GM18520 (cell line): ENCODE data around the gene DEDD2.

Experiments used
- ATAC-seq: cut with Tn5 transposase; IDR thresholded peaks from one replicate; pipeline ENCODE4 v1.9.1; 2021; ENCODE audit not compliant: unreplicated experiment

Gene DEDD2

DNA sequence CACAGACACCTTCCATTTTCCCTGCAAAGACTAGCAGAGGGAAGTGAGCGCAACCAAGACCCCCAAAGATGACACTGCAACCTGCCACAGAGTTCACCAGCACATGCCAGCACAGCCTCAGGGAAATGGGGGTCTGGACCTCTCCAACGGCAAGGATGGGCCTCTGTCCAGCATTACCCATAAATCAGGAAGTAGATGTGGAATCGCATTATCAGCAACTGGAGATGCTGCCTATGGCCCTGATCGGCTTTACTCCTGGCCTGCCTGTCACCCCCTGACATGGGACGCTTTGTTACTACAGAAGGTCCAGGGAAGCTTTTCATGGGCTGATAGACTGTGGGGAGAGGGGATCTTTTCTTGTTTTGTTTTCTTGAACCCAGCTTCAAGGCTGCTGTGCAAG is 43.8 kb downstream of the DEDD2 start:
- ATAC-seq: no peak

GRCh38 chr19:42172261-42172660 is 45.2 kb downstream of the DEDD2 start:
- no peak for ATAC-seq

DNA sequence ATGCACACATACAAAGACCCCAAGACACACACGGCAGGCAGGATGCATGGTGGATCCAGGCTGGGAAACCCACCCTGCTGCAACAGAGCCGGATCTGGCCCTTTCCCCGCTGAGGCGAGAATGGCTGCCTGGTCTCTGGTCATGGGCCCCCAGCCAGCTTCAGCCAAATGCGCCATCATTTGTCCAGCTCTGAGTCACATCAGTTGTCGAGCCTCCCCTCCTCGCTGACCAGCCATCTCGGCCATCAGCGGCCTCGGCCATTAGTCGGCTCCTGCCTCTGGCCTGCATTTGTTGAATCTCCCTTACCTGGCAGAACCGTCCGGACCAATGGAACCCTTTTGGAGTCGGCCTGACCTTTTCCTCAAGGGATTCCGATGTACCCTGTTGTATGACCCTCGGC is 46.8 kb downstream of the DEDD2 start:
- no peak for ATAC-seq

GRCh38 chr19:42169486-42170413 is 47.7 kb downstream of the DEDD2 start:
- ATAC-seq: no peak

- no peak for ATAC-seq
These were observed 49.3 kb downstream of the DEDD2 start for GRCh38 chr19:42168206-42168605.

DNA sequence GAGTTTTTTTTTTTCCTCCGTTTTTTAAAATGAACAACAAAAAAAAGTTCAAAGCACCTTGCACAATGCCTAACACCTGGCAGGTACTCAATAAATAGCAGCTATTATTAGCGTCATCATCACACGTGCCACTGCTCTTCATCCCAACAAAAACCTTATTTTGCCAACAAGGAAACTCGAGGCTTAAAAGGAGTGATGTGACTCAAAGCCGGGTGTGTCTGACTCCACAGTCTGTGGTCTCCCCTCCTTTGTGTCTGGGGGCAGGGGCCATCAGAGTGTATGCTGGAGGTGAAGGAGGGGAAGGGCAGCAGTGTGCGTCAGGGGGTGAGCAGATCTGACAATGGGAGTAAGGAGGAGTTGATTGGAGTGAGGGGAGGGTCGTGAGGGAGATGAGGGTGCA is 51.2 kb downstream of the DEDD2 start:
- no peak for ATAC-seq

GRCh38 chr19:42165146-42165545 is 52.3 kb downstream of the DEDD2 start:
- no peak for ATAC-seq

- no peak for ATAC-seq
These were observed 55.7 kb downstream of the DEDD2 start for GRCh38 chr19:42161616-42162263.

DNA sequence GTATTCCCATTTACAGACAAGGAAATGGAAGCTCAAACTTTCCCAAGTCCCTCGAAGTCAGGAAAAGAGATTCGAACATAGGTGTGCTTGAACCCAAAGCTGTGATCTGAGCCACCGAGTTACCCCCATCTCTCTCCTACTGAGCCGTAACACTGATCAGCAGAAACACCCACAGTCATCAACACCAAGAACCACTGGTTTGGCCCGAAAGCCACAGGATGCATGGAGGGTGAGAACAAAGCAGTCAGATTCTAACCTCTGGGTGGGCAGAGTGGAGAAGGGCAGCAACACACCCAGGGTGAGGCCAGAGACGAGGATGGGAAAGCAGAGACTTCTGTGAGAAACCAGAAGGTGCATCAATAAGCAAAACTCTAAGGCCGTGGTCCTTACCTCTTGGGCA is 57.5 kb downstream of the DEDD2 start:
- no peak for ATAC-seq

GRCh38 chr19:42158926-42159325 is 58.6 kb downstream of the DEDD2 start:
- ATAC-seq: no peak

DNA sequence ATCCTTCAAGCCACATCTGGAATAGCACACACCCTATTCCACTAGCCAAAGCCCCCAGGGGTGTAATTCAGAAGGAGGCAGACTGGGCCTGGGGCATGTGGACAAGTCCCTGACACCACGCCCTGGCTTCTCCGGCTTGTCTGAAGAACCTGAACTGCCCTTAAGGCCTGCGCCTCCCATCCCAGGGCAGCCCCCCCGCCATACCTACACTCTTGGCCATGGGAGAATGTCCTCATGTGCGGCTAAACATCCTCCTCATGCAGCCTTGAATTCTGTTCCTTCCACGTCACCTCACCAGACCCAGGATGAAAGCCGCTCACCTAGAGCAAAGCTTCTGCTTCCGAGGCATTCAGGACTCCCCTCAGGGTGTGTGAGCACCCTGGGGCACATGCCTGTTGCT is 60.9 kb downstream of the DEDD2 start:
- ATAC-seq: no peak

- no peak for ATAC-seq
These were observed 61.7 kb downstream of the DEDD2 start for GRCh38 chr19:42155796-42156195.

- no peak for ATAC-seq
These were observed 62.8 kb downstream of the DEDD2 start for GRCh38 chr19:42154471-42155323.

DNA sequence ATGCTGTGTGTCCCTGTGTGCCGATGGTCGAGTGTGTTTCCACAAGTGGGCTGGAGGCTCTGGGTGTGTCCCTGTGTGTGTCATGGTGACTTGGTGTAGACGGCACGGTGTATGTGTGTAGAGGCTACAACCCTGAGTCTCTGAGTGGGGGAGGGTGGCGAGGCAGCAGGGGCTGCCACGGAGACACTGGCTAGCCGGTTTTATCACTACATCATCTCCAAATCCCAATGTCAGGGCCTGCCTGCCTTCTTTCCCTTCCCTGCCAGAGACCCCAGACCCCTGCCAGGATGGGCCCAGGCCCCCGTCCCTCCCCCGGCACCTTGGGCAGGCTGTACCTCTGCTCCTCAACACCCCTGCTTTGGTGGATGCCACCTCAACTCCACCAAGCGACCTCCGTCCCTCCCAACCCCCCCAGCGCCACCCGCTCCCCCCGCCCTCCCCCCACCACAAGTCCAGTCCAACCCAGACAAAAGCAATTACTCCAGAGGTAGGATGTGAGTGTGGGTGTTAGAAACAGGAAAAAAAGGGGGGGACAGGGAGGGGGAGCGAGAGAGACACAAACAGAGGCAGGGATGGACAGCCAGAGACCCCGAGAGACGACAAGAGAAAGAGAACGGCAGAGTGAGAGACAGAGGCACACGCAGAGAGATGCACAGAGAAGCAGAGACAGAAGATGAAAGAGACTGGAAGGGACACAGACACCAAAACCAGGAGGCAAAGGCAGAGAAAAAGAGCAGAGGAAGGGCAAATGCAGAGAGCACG is 63.6 kb downstream of the DEDD2 start:
- no peak for ATAC-seq

DNA sequence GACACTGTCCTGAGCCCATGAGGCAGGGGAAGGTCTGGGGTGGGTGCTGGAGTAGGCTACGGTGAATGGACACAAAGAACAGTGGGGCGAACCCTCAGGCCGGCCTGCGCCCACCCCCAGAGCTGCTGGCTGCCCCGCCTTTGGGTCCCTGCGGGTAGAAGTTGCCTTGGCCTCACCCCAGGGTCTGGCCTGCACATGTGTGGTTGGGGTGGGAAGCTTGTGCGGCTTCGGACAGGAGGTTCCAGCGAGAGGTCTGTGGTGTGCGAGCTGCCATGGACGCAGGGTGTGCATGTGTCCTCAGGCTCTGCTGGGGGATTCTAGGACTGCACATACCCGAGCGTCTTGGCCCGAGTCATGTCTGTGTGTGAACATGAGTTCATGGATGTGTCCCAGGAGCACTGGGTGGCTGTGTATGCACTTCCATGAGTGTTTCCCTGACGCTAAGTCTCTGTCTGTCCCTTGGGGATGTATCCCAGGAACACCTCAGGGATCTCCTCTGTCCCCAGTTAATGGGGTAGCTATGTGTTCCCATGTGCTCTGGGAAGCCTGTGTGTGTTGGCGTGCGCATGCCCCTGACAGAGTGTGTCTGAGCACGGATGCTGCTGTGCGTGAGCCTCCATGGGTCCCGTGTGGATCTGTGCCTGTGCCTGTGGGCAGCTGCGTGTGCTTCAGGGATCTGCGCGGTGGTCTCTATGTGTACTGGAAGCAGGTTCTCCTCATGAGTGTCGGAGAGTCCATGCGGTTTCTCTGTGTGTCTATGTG is 64.4 kb downstream of the DEDD2 start:
- ATAC-seq: no peak

DNA sequence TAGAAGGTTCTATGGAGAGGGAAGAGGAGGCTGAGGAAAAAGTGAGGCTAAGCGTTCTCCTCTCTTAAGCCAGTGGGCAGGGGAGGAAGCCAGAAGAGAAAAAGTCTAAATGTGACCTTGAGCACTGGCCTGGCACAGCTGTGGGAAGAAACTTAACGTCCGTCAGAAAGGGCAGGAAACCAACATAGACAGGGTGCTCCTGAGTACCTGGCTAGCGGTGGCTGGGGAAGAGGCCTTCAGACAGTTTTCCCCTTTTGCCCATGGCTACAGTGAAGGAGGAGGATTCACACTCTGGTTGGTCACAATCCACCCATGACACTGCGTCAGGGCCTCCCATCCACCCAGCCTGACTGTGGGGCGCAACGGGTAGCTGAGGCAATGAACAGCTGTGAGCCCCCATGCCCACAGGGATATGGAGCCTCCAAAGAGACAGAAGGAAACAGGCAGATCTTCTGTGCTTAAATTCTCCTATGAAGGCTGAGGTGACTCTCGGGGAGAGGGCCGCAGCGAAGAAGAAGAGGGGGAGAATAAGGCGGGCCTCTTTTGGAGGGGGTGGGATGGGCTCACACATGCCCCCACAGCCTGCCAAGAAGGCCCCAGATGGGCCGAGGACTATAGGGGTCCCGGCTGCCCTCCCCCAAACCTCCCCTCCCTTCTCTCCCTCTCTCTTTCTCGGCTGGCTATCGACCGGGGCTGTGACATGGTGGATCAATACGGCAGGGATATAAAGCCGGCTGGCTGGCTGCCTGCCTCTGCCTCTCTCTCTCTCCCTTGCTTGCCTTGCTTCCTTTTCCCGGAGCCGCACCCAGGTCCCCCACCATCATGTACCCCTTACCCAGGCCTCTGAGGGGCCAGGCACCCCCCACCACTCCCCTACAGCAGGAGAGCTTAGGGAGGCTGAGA is 65.4 kb downstream of the DEDD2 start:
- no peak for ATAC-seq

GRCh38 chr19:42150911-42151361 is 66.5 kb downstream of the DEDD2 start:
- no peak for ATAC-seq

GRCh38 chr19:42150364-42150763 is 67.1 kb downstream of the DEDD2 start:
- no peak for ATAC-seq
